HFFc6 (cell line): ENCODE measurements around the gene ZBP1. TPM values are rescaled to one million over a fixed set of nuclear protein-coding genes. Genes with fewer than 3 reads are reported as not detected.

Experiments used
- DNase-seq: peaks from one replicate; pipeline ENCODE4 v3.0.0-alpha.2; 2018
- H3K27ac Mint-ChIP-seq: 2 replicates; pipeline ENCODE4 v1.8.0; 2020; ENCODE audit warnings: mild to moderate bottlenecking, mixed read lengths
- H3K27me3 Mint-ChIP-seq: 2 replicates; pipeline ENCODE4 v1.8.0; 2021; ENCODE audit warnings: mild to moderate bottlenecking, moderate library complexity, mixed read lengths; ENCODE audit not compliant: insufficient read depth
- H3K36me3 Mint-ChIP-seq: 2 replicates; pipeline ENCODE4 v1.8.0; 2021; ENCODE audit warnings: low read depth, mixed read lengths
- H3K4me1 Mint-ChIP-seq: 2 replicates; pipeline ENCODE4 v1.8.0; 2020; ENCODE audit warnings: low read depth, mixed read lengths
- H3K4me3 Mint-ChIP-seq: 2 replicates; pipeline ENCODE4 v1.8.0; 2020; ENCODE audit warnings: mild to moderate bottlenecking, moderate library complexity, mixed read lengths
- H3K9me3 Mint-ChIP-seq: 2 replicates; pipeline ENCODE4 v1.8.0; 2020; ENCODE audit warnings: mild to moderate bottlenecking, mixed read lengths
- total RNA-seq, 6 experiments: library from RNA; stranded (reverse); fragmentation: NEBNext Ultra II Directional; extraction: Animal tissue kit (Norgen Biotek cat#: 25700); gene quantifications; 2 replicates in 1 of 6; 3 replicates in 5 of 6; pipeline ENCODE4 v1.2.3, GENCODE V29; 2021
- TF ChIP-seq, protein P1 (sequence below): fragments of 200-600 bp; sonication (generic); IDR thresholded peaks from 2 replicates; pipeline ENCODE4 v1.5.0; 2021; ENCODE audit warnings: antibody characterized with exemption, mild to moderate bottlenecking

ZBP1 gene
- total RNA-seq, 6 experiments from 2014 or later, result not detected

DNA sequence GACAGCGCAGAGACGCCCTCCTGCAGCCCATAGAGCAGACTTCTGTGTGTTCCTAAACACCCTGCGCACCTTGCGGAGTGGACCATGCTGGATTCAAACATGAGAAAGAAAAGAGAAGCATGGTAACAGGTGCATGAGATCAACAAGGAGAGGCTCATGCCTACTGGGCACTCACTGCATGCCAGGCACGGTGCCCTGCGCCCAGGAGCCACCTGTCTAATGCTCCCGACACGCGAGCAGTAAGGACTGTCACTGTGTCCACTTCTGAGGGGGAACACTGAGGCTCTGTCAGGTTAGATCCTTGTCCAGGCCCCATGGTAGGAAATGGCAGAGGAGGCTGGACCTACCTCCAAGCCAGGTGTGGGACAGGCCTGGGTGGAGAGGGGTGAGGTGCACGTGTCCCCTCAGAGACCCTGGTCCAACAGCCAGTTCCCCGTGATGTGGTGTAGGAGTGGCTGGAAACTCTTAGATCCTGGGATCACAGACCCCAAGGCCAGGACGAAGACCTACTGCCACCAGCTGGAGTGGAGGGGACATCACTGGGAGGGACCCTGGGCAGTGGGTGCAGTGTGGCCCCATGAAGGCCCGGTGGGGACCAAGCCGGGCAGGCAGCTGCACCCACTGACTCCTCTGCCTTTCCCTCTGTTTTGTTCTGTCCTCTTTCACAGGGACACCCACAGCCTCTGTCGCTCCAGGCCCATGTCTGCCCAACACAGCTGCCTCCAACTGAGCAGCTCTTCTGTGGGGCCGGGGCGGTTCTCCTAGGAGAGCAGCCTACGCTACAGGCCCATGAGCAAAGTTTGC lies 29.5 kb downstream of the ZBP1 start:
- Mint-ChIP-seq H3K27me3 (peaks cover 34% of the 10 kb centered on the region; the same call in 1 of the 2 replicates), H3K27ac (no peak overlapping the region), H3K4me3 (no peak overlapping the region), H3K4me1 (no peaks in the 10 kb centered on the region), H3K36me3 (no peaks in the 10 kb centered on the region), H3K9me3 (peaks cover 3% of the 10 kb centered on the region; the same call in 1 of the 2 replicates)
- TF ChIP-seq, protein P1, sequence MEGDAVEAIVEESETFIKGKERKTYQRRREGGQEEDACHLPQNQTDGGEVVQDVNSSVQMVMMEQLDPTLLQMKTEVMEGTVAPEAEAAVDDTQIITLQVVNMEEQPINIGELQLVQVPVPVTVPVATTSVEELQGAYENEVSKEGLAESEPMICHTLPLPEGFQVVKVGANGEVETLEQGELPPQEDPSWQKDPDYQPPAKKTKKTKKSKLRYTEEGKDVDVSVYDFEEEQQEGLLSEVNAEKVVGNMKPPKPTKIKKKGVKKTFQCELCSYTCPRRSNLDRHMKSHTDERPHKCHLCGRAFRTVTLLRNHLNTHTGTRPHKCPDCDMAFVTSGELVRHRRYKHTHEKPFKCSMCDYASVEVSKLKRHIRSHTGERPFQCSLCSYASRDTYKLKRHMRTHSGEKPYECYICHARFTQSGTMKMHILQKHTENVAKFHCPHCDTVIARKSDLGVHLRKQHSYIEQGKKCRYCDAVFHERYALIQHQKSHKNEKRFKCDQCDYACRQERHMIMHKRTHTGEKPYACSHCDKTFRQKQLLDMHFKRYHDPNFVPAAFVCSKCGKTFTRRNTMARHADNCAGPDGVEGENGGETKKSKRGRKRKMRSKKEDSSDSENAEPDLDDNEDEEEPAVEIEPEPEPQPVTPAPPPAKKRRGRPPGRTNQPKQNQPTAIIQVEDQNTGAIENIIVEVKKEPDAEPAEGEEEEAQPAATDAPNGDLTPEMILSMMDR, result no peak
- DNase-seq, result no peak

GRCh38 chr20:57589728-57590484 lies 30.3 kb downstream of the ZBP1 start:
- TF ChIP-seq, protein P1, result no peak
- no peak for DNase-seq
- Mint-ChIP-seq H3K27me3 (peaks cover 38% of the 10 kb centered on the region; the same call in 1 of the 2 replicates), H3K36me3 (no peaks in the 10 kb centered on the region), H3K27ac (no peak overlapping the region), H3K9me3 (peaks cover 3% of the 10 kb centered on the region; the same call in 1 of the 2 replicates), H3K4me1 (no peaks in the 10 kb centered on the region), H3K4me3 (no peak overlapping the region)

- TF ChIP-seq, protein P1, result no peak
- no peak overlapping the region for H3K4me3 Mint-ChIP-seq
- peaks cover 44% of the 10 kb centered on the region for H3K27me3 Mint-ChIP-seq
- peaks cover 3% of the 10 kb centered on the region; the same call in 1 of the 2 replicates for H3K9me3 Mint-ChIP-seq
- no peaks in the 10 kb centered on the region for H3K4me1 Mint-ChIP-seq
- H3K27ac Mint-ChIP-seq, result no peak overlapping the region
- no peak for DNase-seq
- H3K36me3 Mint-ChIP-seq, result no peaks in the 10 kb centered on the region
Observed at GRCh38 chr20:57589123-57589727, 31.0 kb downstream of the ZBP1 start.

GRCh38 chr20:57588596-57588995 lies 31.6 kb downstream of the ZBP1 start:
- Mint-ChIP-seq H3K36me3 (no peaks in the 10 kb centered on the region), H3K9me3 (peaks cover 3% of the 10 kb centered on the region; the same call in 1 of the 2 replicates), H3K27me3 (peaks cover 47% of the 10 kb centered on the region), H3K27ac (no peak overlapping the region), H3K4me1 (no peaks in the 10 kb centered on the region), H3K4me3 (no peak overlapping the region)
- DNase-seq, result no peak
- TF ChIP-seq, protein P1, result no peak

- H3K27me3 Mint-ChIP-seq, result peaks cover 49% of the 10 kb centered on the region
- no peak overlapping the region for H3K4me3 Mint-ChIP-seq
- peaks cover 3% of the 10 kb centered on the region; the same call in 1 of the 2 replicates for H3K9me3 Mint-ChIP-seq
- no peaks in the 10 kb centered on the region for H3K36me3 Mint-ChIP-seq
- no peak for DNase-seq
- TF ChIP-seq, protein P1, result no peak
- H3K27ac Mint-ChIP-seq, result no peak overlapping the region
- peaks cover 1% of the 10 kb centered on the region; the same call in 1 of the 2 replicates for H3K4me1 Mint-ChIP-seq
Observed at GRCh38 chr20:57587989-57588377, 32.2 kb downstream of the ZBP1 start.
